K562 (cell line): ENCODE data around the gene PIP5K1B.

Source experiments
- ARNT ChIP-seq, 2 experiments: fragments of 450-650 bp; IDR thresholded peaks; 2 replicates each; pipeline ENCODE4 v1.6.1; 2016; ENCODE audit warnings: mild to moderate bottlenecking in 1 of 2
- MYNN ChIP-seq, 2 experiments: sonication (generic); formaldehyde crosslinking in 1 of 2; IDR thresholded peaks; 2 replicates each; pipeline versions ENCODE4 v1.5.0 to v1.6.1; 2016 to 2020; ENCODE audit warnings: antibody characterized with exemption in 1 of 2, missing genetic modification reagents in 1 of 2
- POLR2AphosphoS5 ChIP-seq: IDR thresholded peaks from 2 replicates; pipeline ENCODE4 v1.6.1; 2011; ENCODE audit warnings: mild to moderate bottlenecking, low read depth, low read length, moderate library complexity; ENCODE audit not compliant: control insufficient read depth, insufficient read depth
- SREBF2 ChIP-seq: sonication (generic); formaldehyde crosslinking; IDR thresholded peaks from 2 replicates; pipeline ENCODE4 v1.4.0; 2020; ENCODE audit warnings: mild to moderate bottlenecking, missing genetic modification reagents
- SRF ChIP-seq, 2 experiments: fragments of 250-450, 450-650 bp in 1 of 2; sonication (Bioruptor Pico) in 1 of 2; sonication (generic) in 1 of 2; formaldehyde crosslinking; IDR thresholded peaks; 2 replicates each; pipeline versions ENCODE4 v1.5.0 to v1.5.1; 2020 to 2022; ENCODE audit warnings: mild to moderate bottlenecking in 1 of 2, missing genetic modification reagents in 1 of 2
- ZNF184 ChIP-seq: sonication (generic); formaldehyde crosslinking; IDR thresholded peaks from 2 replicates; pipeline ENCODE4 v1.5.0; 2020; ENCODE audit warnings: missing genetic modification reagents
- ZNF24 ChIP-seq: fragments of 450-650 bp; IDR thresholded peaks from 2 replicates; pipeline ENCODE4 v1.6.1; 2016
- ZNF311 ChIP-seq: fragments of 250-450 bp; sonication (Bioruptor Pico); IDR thresholded peaks from 2 replicates; pipeline ENCODE4 v1.4.0; 2020; ENCODE audit warnings: mild to moderate bottlenecking, moderate library complexity
- ZNF76 ChIP-seq: fragments of 250-450 bp; sonication (Bioruptor Pico); IDR thresholded peaks from 2 replicates; pipeline ENCODE4 v1.4.0; 2020; ENCODE audit warnings: mild to moderate bottlenecking, moderate library complexity, borderline replicate concordance
- TF ChIP-seq, protein P1 (sequence below): sonication (generic); formaldehyde crosslinking; IDR thresholded peaks from 2 replicates; pipeline ENCODE4 v1.8.0; 2022; ENCODE audit warnings: mild to moderate bottlenecking, missing genetic modification reagents, borderline replicate concordance
- TF ChIP-seq, protein P2 (sequence below): fragments of 450-650 bp; IDR thresholded peaks from 2 replicates; pipeline ENCODE4 v1.6.1; 2016

- TF ChIP-seq ZNF184 (CRISPR knock-in tag) (no peak), ZNF76 (no peak), ZNF311 (no peak), POLR2AphosphoS5 (no peak), MYNN (IDR thresholded peaks at IDR 0.05) (no peak), MYNN (CRISPR knock-in tag; IDR thresholded peaks at IDR 0.05) (no peak), SREBF2 (CRISPR knock-in tag) (no peak), ZNF24 (no peak), ARNT (IDR thresholded peaks at IDR 0.05) (no peak), SRF (CRISPR knock-in tag; IDR thresholded peaks at IDR 0.05) (no peak)
- TF ChIP-seq, protein P1, sequence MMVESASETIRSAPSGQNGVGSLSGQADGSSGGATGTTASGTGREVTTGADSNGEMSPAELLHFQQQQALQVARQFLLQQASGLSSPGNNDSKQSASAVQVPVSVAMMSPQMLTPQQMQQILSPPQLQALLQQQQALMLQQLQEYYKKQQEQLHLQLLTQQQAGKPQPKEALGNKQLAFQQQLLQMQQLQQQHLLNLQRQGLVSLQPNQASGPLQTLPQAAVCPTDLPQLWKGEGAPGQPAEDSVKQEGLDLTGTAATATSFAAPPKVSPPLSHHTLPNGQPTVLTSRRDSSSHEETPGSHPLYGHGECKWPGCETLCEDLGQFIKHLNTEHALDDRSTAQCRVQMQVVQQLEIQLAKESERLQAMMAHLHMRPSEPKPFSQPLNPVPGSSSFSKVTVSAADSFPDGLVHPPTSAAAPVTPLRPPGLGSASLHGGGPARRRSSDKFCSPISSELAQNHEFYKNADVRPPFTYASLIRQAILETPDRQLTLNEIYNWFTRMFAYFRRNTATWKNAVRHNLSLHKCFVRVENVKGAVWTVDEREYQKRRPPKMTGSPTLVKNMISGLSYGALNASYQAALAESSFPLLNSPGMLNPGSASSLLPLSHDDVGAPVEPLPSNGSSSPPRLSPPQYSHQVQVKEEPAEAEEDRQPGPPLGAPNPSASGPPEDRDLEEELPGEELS = no peak
- TF ChIP-seq, protein P2, sequence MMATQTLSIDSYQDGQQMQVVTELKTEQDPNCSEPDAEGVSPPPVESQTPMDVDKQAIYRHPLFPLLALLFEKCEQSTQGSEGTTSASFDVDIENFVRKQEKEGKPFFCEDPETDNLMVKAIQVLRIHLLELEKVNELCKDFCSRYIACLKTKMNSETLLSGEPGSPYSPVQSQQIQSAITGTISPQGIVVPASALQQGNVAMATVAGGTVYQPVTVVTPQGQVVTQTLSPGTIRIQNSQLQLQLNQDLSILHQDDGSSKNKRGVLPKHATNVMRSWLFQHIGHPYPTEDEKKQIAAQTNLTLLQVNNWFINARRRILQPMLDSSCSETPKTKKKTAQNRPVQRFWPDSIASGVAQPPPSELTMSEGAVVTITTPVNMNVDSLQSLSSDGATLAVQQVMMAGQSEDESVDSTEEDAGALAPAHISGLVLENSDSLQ = no peak
Measured at GRCh38 chr9:68763104-68763503, 58.1 kb downstream of the PIP5K1B start.
